ENCODE data around the gene MYBPC1.

GRCh38 chr12:101607894-101608293 is 13.1 kb downstream of the MYBPC1 start:
- TF ChIP-seq CTCF (IDR thresholded peaks at IDR 0.05) = no peak
- no peak for TF ChIP-seq POLR2A (IDR thresholded peaks at IDR 0.05)

Measured in upper lobe of left lung (tissue), 4 donors.